Fibroblast of mammary gland (primary cell): ENCODE data around the gene SLC9C2.
"Not testable (repeated sequence)": the region's sequence is repeated elsewhere in the genome, so short reads cannot be mapped to it uniquely, and the experiment has no call there.

ENCODE experiments used
- DNase-seq: peaks from one replicate; pipeline ENCODE4 v3.0.0-alpha.2; 2010; ENCODE audit warnings: low read depth
- H3K4me3 ChIP-seq: 2 replicates; pipeline ENCODE4 v1.5.1; 2011; ENCODE audit warnings: low read depth, mild to moderate bottlenecking, low read length, moderate library complexity; ENCODE audit not compliant: control insufficient read depth
- CTCF ChIP-seq: conservative IDR thresholded peaks from 2 replicates; pipeline ENCODE4 v1.5.1; 2011; ENCODE audit warnings: low read depth, low read length, inconsistent platforms; ENCODE audit not compliant: control insufficient read depth, insufficient read depth

SLC9C2 gene

GRCh38 chr1:173596097-173596825 is 6.6 kb downstream of the SLC9C2 start:
- H3K4me3 ChIP-seq: no peak overlapping the region
- no peak for DNase-seq
- no peak for TF ChIP-seq CTCF

- not testable (repeated sequence) for H3K4me3 ChIP-seq, DNase-seq
These were observed 11.7 kb downstream of the SLC9C2 start for GRCh38 chr1:173591138-173591537.

GRCh38 chr1:173590557-173590956 is 12.3 kb downstream of the SLC9C2 start:
- TF ChIP-seq CTCF: no peak
- DNase-seq: no peak

GRCh38 chr1:173581383-173582079 is 21.3 kb downstream of the SLC9C2 start:
- no peak for TF ChIP-seq CTCF
- DNase-seq: no peak
- no peak overlapping the region for H3K4me3 ChIP-seq

More at GRCh38 chr1:173590557-173590956, 12.3 kb downstream of the SLC9C2 start:
- no peak overlapping the region for H3K4me3 ChIP-seq

GRCh38 chr1:173580658-173581057 is 22.2 kb downstream of the SLC9C2 start:
- TF ChIP-seq CTCF: no peak
- DNase-seq: no peak
- no peak overlapping the region for H3K4me3 ChIP-seq

GRCh38 chr1:173580071-173580470 is 22.8 kb downstream of the SLC9C2 start:
- no peak for DNase-seq
- no peak overlapping the region for H3K4me3 ChIP-seq
- TF ChIP-seq CTCF: no peak

- no peak for DNase-seq
- TF ChIP-seq CTCF: no peak
- no peak overlapping the region for H3K4me3 ChIP-seq
These were observed 29.3 kb downstream of the SLC9C2 start for GRCh38 chr1:173573596-173573995.
